ENCODE measurements around the gene ACAD9.

GRCh38 chr3:128906031-128906803, 26.8 kb downstream of the ACAD9 start:
- TF ChIP-seq CTCF (conservative IDR thresholded peaks at IDR 0.05 in 1 of 2, IDR thresholded peaks at IDR 0.05 in 1 of 2; ENCODE audit: low read depth in 1 of 2, low read length in 2 of 2) = no peak
- no peak for TF ChIP-seq EZH2 (IDR thresholded peaks at IDR 0.05; ENCODE audit: low read length, missing control alignments)
